ENCODE data around the gene FHIT.

DNA sequence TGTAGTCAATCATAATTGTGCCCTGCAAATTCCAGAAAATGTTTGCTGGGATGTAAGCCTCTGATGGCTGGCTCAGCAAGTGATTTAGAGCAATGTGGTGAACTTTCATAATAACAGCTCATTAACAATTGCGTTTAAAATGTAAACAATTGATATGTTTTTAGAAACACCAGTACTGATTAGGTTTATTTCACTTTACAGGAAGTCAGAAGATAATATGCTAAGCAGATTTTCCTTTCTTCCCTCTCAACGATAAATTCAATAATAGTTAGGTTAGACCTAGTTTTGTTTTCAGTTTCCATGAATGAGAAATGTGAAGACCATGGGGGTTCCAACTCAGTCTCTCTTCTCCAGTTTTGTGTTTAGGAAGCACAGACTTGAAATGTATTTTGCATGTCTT is 71.0 kb downstream of the FHIT start:
- TF ChIP-seq EZH2phosphoT487 (IDR thresholded peaks at IDR 0.05; ENCODE audit: insufficient read depth, low read depth): no peak
- no peak for TF ChIP-seq EZH2 (IDR thresholded peaks at IDR 0.05; ENCODE audit: insufficient read depth, poor library complexity, severe bottlenecking)

All from GM23248 (cell line).